ENCODE data around the gene HGF.
"Not testable (repeated sequence)": the region's sequence is repeated elsewhere in the genome, so short reads cannot be mapped to it uniquely, and the experiment has no call there.

Gene HGF

DNA sequence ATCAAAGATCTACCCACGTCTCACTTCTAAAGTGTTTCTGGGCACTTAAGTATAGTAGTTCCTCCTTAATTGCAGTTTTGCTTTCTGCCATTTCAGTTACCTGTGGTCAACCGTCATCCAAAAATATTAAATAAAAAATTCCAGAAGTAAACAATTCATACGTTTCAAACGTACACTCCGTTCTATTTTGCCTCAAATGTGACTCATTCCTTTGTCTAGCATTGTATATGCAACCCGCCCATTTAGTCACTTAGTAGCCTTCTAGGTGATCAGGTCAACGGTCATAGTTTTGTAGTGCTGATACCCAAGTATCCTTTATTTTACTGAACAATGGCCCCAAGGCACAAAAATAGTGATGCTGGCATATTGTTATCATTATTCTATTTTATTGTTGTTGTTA lies 33.8 kb downstream of the HGF start:
- H3K9me3 ChIP-seq (ENCODE audit: insufficient read depth, low read depth, low read length) = no peaks in the 10 kb centered on the region
- H3K4me2 ChIP-seq (ENCODE audit: low read depth, low read length, poor library complexity, severe bottlenecking) = no peak overlapping the region
- no peaks in the 10 kb centered on the region for H3K9me2 ChIP-seq (replicated peaks; ENCODE audit: low read depth, low read length)
- no peaks in the 10 kb centered on the region for H3K27me3 ChIP-seq (ENCODE audit: insufficient read depth, low read length, poor library complexity, severe bottlenecking)
- H2AFZ ChIP-seq (ENCODE audit: low read length) = no peak overlapping the region
- no peak overlapping the region for H3K9ac ChIP-seq (ENCODE audit: low read depth, low read length, poor library complexity, severe bottlenecking)
- no peaks in the 10 kb centered on the region for H3K4me1 ChIP-seq (ENCODE audit: insufficient read depth, low read length, poor library complexity, severe bottlenecking)
- H3K79me2 ChIP-seq (ENCODE audit: insufficient read depth, low read length) = no peaks in the 10 kb centered on the region
- H3K4me3 ChIP-seq (ENCODE audit: low read length, poor library complexity, severe bottlenecking) = no peak overlapping the region
- no peaks in the 10 kb centered on the region for H3K36me3 ChIP-seq (ENCODE audit: insufficient read depth, low read length)
- no peaks in the 10 kb centered on the region for H3F3A ChIP-seq (ENCODE audit: low read depth)
- TF ChIP-seq, protein P1, sequence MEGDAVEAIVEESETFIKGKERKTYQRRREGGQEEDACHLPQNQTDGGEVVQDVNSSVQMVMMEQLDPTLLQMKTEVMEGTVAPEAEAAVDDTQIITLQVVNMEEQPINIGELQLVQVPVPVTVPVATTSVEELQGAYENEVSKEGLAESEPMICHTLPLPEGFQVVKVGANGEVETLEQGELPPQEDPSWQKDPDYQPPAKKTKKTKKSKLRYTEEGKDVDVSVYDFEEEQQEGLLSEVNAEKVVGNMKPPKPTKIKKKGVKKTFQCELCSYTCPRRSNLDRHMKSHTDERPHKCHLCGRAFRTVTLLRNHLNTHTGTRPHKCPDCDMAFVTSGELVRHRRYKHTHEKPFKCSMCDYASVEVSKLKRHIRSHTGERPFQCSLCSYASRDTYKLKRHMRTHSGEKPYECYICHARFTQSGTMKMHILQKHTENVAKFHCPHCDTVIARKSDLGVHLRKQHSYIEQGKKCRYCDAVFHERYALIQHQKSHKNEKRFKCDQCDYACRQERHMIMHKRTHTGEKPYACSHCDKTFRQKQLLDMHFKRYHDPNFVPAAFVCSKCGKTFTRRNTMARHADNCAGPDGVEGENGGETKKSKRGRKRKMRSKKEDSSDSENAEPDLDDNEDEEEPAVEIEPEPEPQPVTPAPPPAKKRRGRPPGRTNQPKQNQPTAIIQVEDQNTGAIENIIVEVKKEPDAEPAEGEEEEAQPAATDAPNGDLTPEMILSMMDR (conservative IDR thresholded peaks at IDR 0.05; ENCODE audit: low read length) = no peak
- no peak for TF ChIP-seq EZH2phosphoT487 (IDR thresholded peaks at IDR 0.05; ENCODE audit: borderline replicate concordance)
- no peaks in the 10 kb centered on the region for H4K20me1 ChIP-seq (ENCODE audit: insufficient read depth, low read length, poor library complexity, severe bottlenecking)

DNA sequence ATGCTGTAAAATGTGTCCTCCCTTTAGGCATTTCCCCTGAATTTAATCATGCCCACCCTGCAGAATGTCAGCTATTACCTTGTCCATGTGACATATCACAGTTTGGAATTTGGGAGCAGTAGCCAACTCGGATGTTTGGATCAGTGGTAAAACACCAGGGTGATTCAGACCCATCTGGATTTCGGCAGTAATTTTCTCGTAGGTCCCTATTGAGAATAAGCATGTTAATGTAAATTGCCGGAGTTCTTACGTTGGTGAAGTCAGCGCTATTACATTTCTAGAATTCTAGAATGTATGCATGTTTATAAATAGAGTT lies 44.1 kb downstream of the HGF start:
- Histone ChIP-seq H3K9me3 (ENCODE audit: insufficient read depth, low read depth, low read length) (no peaks in the 10 kb centered on the region), H2AFZ (ENCODE audit: low read length) (no peak overlapping the region), H3K27me3 (ENCODE audit: insufficient read depth, low read length, poor library complexity, severe bottlenecking) (no peaks in the 10 kb centered on the region), H3K4me3 (ENCODE audit: low read length, poor library complexity, severe bottlenecking) (no peak overlapping the region), H3F3A (ENCODE audit: low read depth) (no peaks in the 10 kb centered on the region), H3K9me2 (replicated peaks; ENCODE audit: low read depth, low read length) (no peaks in the 10 kb centered on the region), H3K4me2 (ENCODE audit: low read depth, low read length, poor library complexity, severe bottlenecking) (no peak overlapping the region), H3K36me3 (ENCODE audit: insufficient read depth, low read length) (no peaks in the 10 kb centered on the region), H3K4me1 (ENCODE audit: insufficient read depth, low read length, poor library complexity, severe bottlenecking) (no peaks in the 10 kb centered on the region), H3K79me2 (ENCODE audit: insufficient read depth, low read length) (no peaks in the 10 kb centered on the region), H4K20me1 (ENCODE audit: insufficient read depth, low read length, poor library complexity, severe bottlenecking) (no peaks in the 10 kb centered on the region), H3K9ac (ENCODE audit: low read depth, low read length, poor library complexity, severe bottlenecking) (no peak overlapping the region)
- TF ChIP-seq, protein P1 (conservative IDR thresholded peaks at IDR 0.05; ENCODE audit: low read length) = no peak
- no peak for TF ChIP-seq EZH2phosphoT487 (IDR thresholded peaks at IDR 0.05; ENCODE audit: borderline replicate concordance)

DNA sequence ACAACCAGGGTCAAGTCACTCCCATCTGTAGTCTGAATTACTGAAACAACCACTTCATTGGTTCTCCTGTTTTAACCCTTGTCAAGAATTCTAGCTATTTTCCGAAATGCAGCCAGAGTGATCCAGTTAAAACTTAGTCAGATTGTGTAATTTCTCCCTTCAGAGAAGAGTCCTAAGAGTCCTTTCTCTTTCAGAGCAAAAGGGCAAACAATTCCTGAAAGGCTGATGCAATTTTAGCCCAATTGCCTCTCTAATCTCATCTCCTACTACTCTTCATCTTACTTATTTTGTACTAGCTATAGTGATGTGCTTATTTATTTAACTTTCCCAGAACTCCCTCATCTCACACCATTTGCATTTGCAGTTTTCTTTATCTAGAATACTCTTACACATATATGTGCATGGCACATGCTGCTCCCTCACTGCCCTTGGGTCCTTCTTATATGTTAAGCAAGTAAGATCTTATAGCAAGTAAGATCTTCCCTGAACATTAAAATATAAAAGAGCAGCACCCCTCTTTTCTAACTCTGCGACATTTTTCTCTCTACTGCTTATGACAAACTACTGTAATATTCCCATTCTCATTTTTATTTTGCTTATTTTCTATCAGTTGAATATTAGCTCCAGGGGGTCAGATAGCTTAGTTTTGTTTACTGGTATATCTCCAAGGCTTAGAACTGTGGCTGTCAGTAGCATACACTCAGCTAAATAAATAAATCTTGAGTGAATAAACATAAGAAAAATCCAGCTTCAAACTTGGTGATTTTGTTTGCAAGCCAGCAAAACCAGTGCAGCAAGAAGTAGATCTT lies 44.6 kb downstream of the HGF start:
- no peaks in the 10 kb centered on the region for H3K9me2 ChIP-seq (replicated peaks; ENCODE audit: low read depth, low read length)
- TF ChIP-seq EZH2phosphoT487 (IDR thresholded peaks at IDR 0.05; ENCODE audit: borderline replicate concordance) = no peak
- TF ChIP-seq, protein P1 (conservative IDR thresholded peaks at IDR 0.05; ENCODE audit: low read length) = no peak
- no peaks in the 10 kb centered on the region for H3K27me3 ChIP-seq (ENCODE audit: insufficient read depth, low read length, poor library complexity, severe bottlenecking)
- no peaks in the 10 kb centered on the region for H3K36me3 ChIP-seq (ENCODE audit: insufficient read depth, low read length)
- H4K20me1 ChIP-seq (ENCODE audit: insufficient read depth, low read length, poor library complexity, severe bottlenecking) = no peaks in the 10 kb centered on the region
- H3K9ac ChIP-seq (ENCODE audit: low read depth, low read length, poor library complexity, severe bottlenecking) = no peak overlapping the region
- H3K4me3 ChIP-seq (ENCODE audit: low read length, poor library complexity, severe bottlenecking) = no peak overlapping the region
- H3K79me2 ChIP-seq (ENCODE audit: insufficient read depth, low read length) = no peaks in the 10 kb centered on the region
- H3K9me3 ChIP-seq (ENCODE audit: insufficient read depth, low read depth, low read length) = no peaks in the 10 kb centered on the region
- H3K4me2 ChIP-seq (ENCODE audit: low read depth, low read length, poor library complexity, severe bottlenecking) = no peak overlapping the region
- no peaks in the 10 kb centered on the region for H3F3A ChIP-seq (ENCODE audit: low read depth)
- H3K4me1 ChIP-seq (ENCODE audit: insufficient read depth, low read length, poor library complexity, severe bottlenecking) = no peaks in the 10 kb centered on the region
- no peak overlapping the region for H2AFZ ChIP-seq (ENCODE audit: low read length)

DNA sequence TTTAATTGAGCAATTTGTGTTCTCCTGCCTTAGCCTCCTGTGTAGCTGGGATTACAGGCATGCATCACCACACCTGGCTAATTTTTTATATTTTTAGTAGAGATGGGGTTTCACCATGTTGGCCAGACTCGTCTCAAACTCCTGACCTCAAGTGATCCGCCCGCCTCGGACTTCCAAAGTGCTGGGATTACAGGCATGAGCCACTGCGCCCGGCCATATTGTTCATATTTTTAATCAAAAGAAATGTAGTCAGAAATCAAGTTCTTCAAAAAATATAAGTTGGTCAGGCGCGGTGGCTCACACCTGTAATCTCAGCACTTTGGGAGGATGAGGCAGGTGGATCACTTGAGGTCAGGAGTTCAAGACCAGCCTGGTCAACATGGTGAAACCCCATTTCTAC lies 47.6 kb downstream of the HGF start:
- H3K4me2 ChIP-seq (ENCODE audit: low read depth, low read length, poor library complexity, severe bottlenecking); H3K36me3 ChIP-seq (ENCODE audit: insufficient read depth, low read length): not testable (repeated sequence)

More for the DNA sequence above, 47.6 kb downstream of the HGF start:
- H3K9me2 ChIP-seq (replicated peaks; ENCODE audit: low read depth, low read length); H3K4me1 ChIP-seq (ENCODE audit: insufficient read depth, low read length, poor library complexity, severe bottlenecking); H3K27me3 ChIP-seq (ENCODE audit: insufficient read depth, low read length, poor library complexity, severe bottlenecking); H2AFZ ChIP-seq (ENCODE audit: low read length); H3F3A ChIP-seq (ENCODE audit: low read depth); H3K9ac ChIP-seq (ENCODE audit: low read depth, low read length, poor library complexity, severe bottlenecking); H4K20me1 ChIP-seq (ENCODE audit: insufficient read depth, low read length, poor library complexity, severe bottlenecking); H3K79me2 ChIP-seq (ENCODE audit: insufficient read depth, low read length); H3K4me3 ChIP-seq (ENCODE audit: low read length, poor library complexity, severe bottlenecking); H3K9me3 ChIP-seq (ENCODE audit: insufficient read depth, low read depth, low read length): not testable (repeated sequence)

All from Loucy (cell line).